HG03097 (cell line): Measurements from ENCODE around the gene IGSF10.

Experiments
- ATAC-seq: cut with Tn5 transposase; IDR thresholded peaks from one replicate; pipeline ENCODE4 v1.9.1; 2021; ENCODE audit not compliant: unreplicated experiment, low FRiP score

The IGSF10 gene

DNA sequence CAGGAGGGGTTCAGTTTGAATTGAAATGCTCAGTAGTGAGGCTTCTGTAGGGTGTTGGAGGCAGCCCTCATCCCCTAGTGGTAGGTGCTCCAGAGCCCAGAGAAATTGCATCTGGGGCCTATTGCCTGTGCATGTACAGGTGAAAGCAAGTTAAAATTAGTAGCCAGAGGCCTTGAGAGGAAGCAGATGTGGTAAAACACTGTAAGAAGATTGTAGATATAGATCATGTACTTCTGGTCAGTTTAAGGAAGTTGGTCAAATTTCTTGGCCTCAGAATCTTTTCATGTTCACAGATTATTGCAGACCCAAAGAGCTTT, 34.6 kb downstream of the IGSF10 start:
- no peak for ATAC-seq

DNA sequence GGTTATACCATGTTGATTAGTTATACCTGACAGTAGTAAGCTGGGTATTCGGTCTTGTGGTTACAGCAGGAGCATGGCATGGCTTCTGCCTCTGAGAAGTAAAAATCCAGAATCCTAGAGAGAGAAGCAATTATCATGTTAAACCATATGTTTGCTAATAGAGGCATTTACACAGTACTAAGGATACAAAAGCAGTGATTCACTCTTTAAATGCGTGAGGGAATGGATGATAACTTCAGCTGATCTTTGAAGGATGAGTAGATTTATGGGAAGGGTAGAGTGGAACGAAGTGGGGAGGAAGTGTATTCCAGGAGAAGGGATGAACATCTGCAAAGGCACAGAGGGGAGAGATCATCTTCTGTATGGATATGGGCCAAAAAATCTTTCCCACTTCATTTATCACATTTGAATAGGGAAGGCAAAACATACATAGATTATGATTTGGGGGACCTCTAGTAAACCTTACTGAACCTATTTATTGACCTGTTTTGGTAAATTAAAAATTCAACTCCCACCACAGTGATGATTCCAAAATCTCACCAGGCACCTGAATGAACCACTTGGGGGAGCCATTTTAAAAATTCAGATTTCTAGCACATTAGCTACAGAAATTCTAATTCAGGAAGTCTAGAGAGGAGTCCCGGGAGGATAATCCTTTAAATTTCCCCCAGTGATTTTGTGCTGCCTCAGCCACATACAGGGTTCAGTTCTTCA, 35.1 kb downstream of the IGSF10 start:
- no peak for ATAC-seq

DNA sequence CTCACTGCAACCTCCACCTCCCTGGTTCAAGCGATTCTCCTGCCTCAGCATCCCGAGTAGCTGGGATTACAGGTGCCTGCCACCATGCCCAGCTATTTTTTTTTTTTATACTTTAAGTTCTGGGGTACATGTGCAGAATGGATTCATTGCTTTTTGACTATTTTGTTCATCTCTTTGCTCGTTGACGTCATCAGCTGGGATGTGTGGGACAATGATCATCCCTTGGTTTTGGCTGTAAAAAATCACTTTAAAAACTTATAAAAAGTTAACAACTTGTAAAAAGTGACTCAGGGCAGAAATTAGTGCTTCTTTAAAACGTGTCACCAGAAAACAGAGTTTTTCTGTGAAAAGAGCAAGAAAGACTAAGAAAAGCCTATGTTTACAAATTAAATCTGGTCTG, 37.8 kb downstream of the IGSF10 start:
- no peak for ATAC-seq

DNA sequence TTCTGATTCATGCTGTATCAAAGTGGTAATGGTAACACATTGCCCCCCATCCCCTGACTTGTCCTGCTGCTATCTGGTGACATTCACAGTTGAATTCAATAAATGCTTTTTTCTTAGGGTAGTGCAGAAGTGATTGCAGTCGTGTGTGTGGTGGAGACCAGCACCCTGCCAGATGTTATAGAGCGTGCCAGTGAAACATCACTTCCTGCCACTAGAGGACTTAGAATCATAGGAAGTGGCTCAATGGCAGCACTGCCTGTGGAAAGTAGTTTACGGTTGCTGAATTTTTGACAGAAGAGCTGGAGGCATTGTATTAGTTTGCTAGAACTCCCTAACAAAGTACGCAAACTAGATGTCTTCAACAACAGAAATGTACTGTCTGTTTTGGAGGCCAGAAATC, 38.9 kb downstream of the IGSF10 start:
- no peak for ATAC-seq

DNA sequence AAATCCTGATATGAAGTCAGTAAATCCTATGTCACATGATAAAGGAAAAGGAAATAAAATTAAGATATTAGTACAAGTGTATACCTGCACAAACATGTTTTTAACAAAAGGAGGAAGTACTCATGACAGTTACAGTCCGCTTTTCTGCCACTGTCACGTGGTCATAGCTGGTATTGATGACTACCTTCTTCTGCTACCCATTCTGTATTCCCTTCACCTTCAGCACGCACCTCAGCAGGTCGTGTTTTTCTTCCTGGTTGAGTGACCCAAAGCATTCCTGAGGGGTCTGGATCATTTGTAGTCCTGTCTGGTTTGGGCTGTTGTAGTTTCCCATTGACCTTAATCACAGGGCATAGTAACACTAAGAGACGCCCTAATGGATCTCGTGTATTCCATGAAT, 41.1 kb downstream of the IGSF10 start:
- no peak for ATAC-seq

DNA sequence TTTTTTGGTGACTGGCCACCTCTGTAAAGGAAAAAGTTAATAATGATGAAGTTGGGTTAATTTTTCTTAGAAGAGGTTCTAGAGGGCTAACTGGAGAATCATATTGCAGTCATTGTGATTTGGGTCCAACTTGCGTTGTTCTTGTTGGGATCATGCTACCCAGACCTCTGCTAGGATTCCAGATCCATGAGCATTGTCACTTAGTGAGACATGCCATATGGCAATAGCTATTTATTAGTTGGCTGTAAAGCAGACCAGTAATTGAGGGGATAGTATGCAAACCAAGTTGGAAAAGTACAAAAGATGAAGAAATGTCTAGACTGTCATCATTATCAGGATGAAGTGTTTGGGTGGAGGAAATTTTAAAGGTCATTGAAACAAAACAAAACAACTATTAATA, 45.6 kb downstream of the IGSF10 start:
- no peak for ATAC-seq

DNA sequence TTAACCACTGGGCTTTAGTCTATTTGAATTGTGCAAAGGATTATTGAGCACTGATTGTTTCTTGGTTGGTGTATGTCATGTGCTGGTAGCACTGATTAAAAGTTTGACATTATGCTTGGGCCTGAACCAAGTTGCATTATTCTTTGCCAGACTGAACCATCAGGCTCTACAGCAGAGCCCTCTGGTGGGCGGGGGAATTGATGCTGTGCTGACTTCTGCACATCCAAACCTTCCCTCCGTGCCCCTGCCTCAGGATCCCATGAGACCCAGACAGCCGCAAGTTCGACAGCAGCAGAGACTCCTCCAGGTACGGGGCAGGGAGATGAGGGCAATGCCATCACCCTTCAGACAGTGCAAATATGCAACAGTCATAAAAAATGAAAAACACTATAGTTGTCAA, 47.9 kb downstream of the IGSF10 start:
- ATAC-seq = no peak
